ENCODE data around the gene ARHGEF28.

The ARHGEF28 gene

DNA sequence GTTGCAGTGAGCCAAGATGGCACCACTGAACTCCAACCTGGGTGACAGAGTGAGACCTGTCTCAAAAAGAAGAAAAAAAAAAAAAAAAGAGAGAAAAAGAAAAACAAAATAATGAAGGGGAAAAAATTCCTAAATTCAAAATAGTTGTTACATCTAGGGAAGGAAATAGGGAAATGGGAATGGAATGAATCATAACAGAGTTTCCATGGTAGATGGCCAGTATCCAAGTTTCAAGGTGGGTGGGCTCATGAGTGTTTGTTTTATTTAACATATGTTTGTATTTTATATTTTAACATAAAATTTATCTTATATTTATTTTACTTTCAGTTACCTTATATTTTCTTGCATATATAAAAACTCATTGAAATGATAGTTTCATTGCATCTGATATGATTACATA is 215.6 kb downstream of the ARHGEF28 start:
- TF ChIP-seq ZC3H10 (CRISPR knock-in tag; IDR thresholded peaks at IDR 0.05) (no peak), TSHZ2 (CRISPR knock-in tag; IDR thresholded peaks at IDR 0.05) (no peak), ZNF8 (CRISPR knock-in tag; IDR thresholded peaks at IDR 0.05) (no peak), ZFP3 (CRISPR knock-in tag; IDR thresholded peaks at IDR 0.05) (no peak), CSDC2 (CRISPR knock-in tag; IDR thresholded peaks at IDR 0.05) (no peak), OSR1 (CRISPR knock-in tag; IDR thresholded peaks at IDR 0.05) (no peak)

DNA sequence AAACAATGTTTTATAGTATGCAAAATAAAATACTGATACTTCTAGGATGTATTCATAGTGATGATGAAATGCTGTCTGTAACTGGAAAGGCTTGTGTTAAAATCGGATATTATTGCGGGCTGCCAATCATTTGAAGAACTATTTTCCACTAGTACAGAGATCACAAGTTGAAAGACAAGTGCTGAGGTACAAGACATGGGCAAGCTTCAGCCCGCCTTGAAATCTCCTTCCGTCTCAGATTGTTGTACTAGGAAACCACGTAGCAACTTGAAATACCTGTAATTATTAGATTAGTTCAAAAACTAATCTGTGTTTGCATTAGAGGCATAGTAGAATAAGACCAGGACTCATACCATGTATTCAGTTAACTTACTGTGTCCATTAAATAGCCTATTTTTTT is 218.2 kb downstream of the ARHGEF28 start:
- no peak for ATAC-seq
- TF ChIP-seq ZC3H10 (CRISPR knock-in tag; IDR thresholded peaks at IDR 0.05) (no peak), POU6F1 (CRISPR knock-in tag; IDR thresholded peaks at IDR 0.05; ENCODE audit: borderline replicate concordance, low read depth) (no peak), OSR1 (CRISPR knock-in tag; IDR thresholded peaks at IDR 0.05) (no peak), TSHZ2 (CRISPR knock-in tag; IDR thresholded peaks at IDR 0.05) (no peak), ZFP3 (CRISPR knock-in tag; IDR thresholded peaks at IDR 0.05) (no peak), TCF4 (CRISPR knock-in tag; IDR thresholded peaks at IDR 0.05; ENCODE audit: borderline replicate concordance) (no peak), ISL1 (CRISPR knock-in tag; IDR thresholded peaks at IDR 0.05) (no peak), ZNF565 (CRISPR knock-in tag; conservative IDR thresholded peaks at IDR 0.05; ENCODE audit: low read depth) (no peak), PATZ1 (CRISPR knock-in tag; IDR thresholded peaks at IDR 0.05; ENCODE audit: borderline replicate concordance) (no peak), ARNTL (CRISPR knock-in tag; IDR thresholded peaks at IDR 0.05; ENCODE audit: borderline replicate concordance, low read depth) (no peak), ZNF70 (CRISPR knock-in tag; IDR thresholded peaks at IDR 0.05) (no peak), GLIS3 (CRISPR knock-in tag; IDR thresholded peaks at IDR 0.05) (no peak), CSDC2 (CRISPR knock-in tag; IDR thresholded peaks at IDR 0.05) (no peak), CSRNP3 (CRISPR knock-in tag; IDR thresholded peaks at IDR 0.05) (no peak), TOX (CRISPR knock-in tag; IDR thresholded peaks at IDR 0.05; ENCODE audit: borderline replicate concordance) (no peak), ZNF8 (CRISPR knock-in tag; IDR thresholded peaks at IDR 0.05) (no peak), PPARA (CRISPR knock-in tag; IDR thresholded peaks at IDR 0.05; ENCODE audit: borderline replicate concordance) (no peak), ZFP30 (CRISPR knock-in tag; IDR thresholded peaks at IDR 0.05) (no peak), SNAI2 (CRISPR knock-in tag; IDR thresholded peaks at IDR 0.05) (no peak)
- TF ChIP-seq, protein P1, sequence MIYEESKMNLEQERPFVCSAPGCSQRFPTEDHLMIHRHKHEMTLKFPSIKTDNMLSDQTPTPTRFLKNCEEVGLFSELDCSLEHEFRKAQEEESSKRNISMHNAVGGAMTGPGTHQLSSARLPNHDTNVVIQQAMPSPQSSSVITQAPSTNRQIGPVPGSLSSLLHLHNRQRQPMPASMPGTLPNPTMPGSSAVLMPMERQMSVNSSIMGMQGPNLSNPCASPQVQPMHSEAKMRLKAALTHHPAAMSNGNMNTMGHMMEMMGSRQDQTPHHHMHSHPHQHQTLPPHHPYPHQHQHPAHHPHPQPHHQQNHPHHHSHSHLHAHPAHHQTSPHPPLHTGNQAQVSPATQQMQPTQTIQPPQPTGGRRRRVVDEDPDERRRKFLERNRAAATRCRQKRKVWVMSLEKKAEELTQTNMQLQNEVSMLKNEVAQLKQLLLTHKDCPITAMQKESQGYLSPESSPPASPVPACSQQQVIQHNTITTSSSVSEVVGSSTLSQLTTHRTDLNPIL (CRISPR knock-in tag; IDR thresholded peaks at IDR 0.05; ENCODE audit: low read depth) = no peak

More for the DNA sequence above, 215.6 kb downstream of the ARHGEF28 start:
- no peak for ATAC-seq
